DND-41 (cell line): Measurements from ENCODE around the gene ATP6V0D1.

Experiments
- ATAC-seq: fragments of 200-7000 bp; cut with Tn5 transposase; 3 replicates; pipeline ENCODE4 v1.9.1; 2021; ENCODE audit warnings: low read depth; ENCODE audit not compliant: insufficient read depth
- DNase-seq: peaks from one replicate; pipeline ENCODE4 v3.0.0-alpha.2; 2020
- H2AFZ ChIP-seq: 2 replicates; pipeline ENCODE4 v1.6.0; 2012; ENCODE audit warnings: low read depth, low read length
- H3K27ac ChIP-seq: 2 replicates; pipeline ENCODE4 v1.5.1; 2012; ENCODE audit warnings: low read length, inconsistent platforms
- H3K27me3 ChIP-seq: fragments of 200-600 bp; sonication (generic); 2 replicates; pipeline ENCODE4 v1.6.0; 2012; ENCODE audit warnings: low read length, mild to moderate bottlenecking, inconsistent platforms; ENCODE audit not compliant: insufficient read depth, poor library complexity
- H3K36me3 ChIP-seq: 2 replicates; pipeline ENCODE4 v1.5.1; 2012; ENCODE audit warnings: low read length, inconsistent platforms; ENCODE audit not compliant: insufficient read depth
- H3K4me1 ChIP-seq: 2 replicates; pipeline ENCODE4 v1.5.1; 2012; ENCODE audit warnings: mild to moderate bottlenecking, low read length; ENCODE audit not compliant: insufficient read depth
- H3K4me2 ChIP-seq: 2 replicates; pipeline ENCODE4 v1.6.0; 2012; ENCODE audit warnings: mild to moderate bottlenecking, moderate library complexity, low read length, inconsistent platforms; ENCODE audit not compliant: insufficient read depth
- H3K4me3 ChIP-seq, 2 experiments: fragments of 200-600 bp in 1 of 2; shearing (Covaris generic) in 1 of 2; 2 replicates each; pipeline ENCODE4 v1.5.1; 2012 to 2016; ENCODE audit warnings: inconsistent platforms in 2 of 2, low read length in 2 of 2, mild to moderate bottlenecking in 2 of 2, low read depth in 1 of 2, moderate library complexity in 1 of 2
- H3K79me2 ChIP-seq: 2 replicates; pipeline ENCODE4 v1.6.0; 2012; ENCODE audit warnings: low read length, inconsistent platforms; ENCODE audit not compliant: insufficient read depth
- H3K9ac ChIP-seq: 2 replicates; pipeline ENCODE4 v1.6.0; 2012; ENCODE audit warnings: low read depth, mild to moderate bottlenecking, inconsistent platforms, low read length, moderate library complexity
- H3K9me3 ChIP-seq: 2 replicates; pipeline ENCODE4 v1.5.1; 2012; ENCODE audit warnings: low read length, moderate library complexity, mild to moderate bottlenecking, inconsistent platforms; ENCODE audit not compliant: insufficient read depth, severe bottlenecking
- H4K20me1 ChIP-seq: 2 replicates; pipeline ENCODE4 v1.6.0; 2012; ENCODE audit warnings: low read length; ENCODE audit not compliant: insufficient read depth
- CTCF ChIP-seq: IDR thresholded peaks from 2 replicates; pipeline ENCODE4 v1.5.1; 2012; ENCODE audit warnings: borderline replicate concordance, low read length, moderate library complexity, mild to moderate bottlenecking; ENCODE audit not compliant: poor library complexity, severe bottlenecking; ENCODE audit errors: extremely low read depth
- EZH2 ChIP-seq: IDR thresholded peaks from 3 replicates; pipeline ENCODE4 v1.6.1; 2012; ENCODE audit warnings: borderline replicate concordance, low read depth, mild to moderate bottlenecking, moderate library complexity, low read length, inconsistent platforms; ENCODE audit not compliant: severe bottlenecking

Gene ATP6V0D1

GRCh38 chr16:67525176-67525860 is 44.4 kb upstream of the ATP6V0D1 start:
- Histone ChIP-seq H3K9me3 (no peaks in the 10 kb centered on the region), H3K9ac (no peak overlapping the region), H3K27me3 (no peaks in the 10 kb centered on the region), H2AFZ (no peak overlapping the region), H3K79me2 (peaks cover 7% of the 10 kb centered on the region), H3K4me2 (no peak overlapping the region), H4K20me1 (no peaks in the 10 kb centered on the region), H3K27ac (no peak overlapping the region), H3K36me3 (no peaks in the 10 kb centered on the region), H3K4me3 (no peak overlapping the region), H3K4me1 (peaks cover 33% of the 10 kb centered on the region)
- TF ChIP-seq EZH2 (no peak), CTCF (no peak)
- DNase-seq (no peak), ATAC-seq (no peak)

GRCh38 chr16:67521095-67521804 is 40.3 kb upstream of the ATP6V0D1 start:
- no peaks in the 10 kb centered on the region for H4K20me1 ChIP-seq
- peaks cover 13% of the 10 kb centered on the region for H3K4me1 ChIP-seq
- no peak for TF ChIP-seq EZH2
- TF ChIP-seq CTCF, result peak; percentile 98
- H3K27me3 ChIP-seq, result no peaks in the 10 kb centered on the region
- H3K9ac ChIP-seq, result peak overlapping the region; percentile 62
- H3K9me3 ChIP-seq, result no peaks in the 10 kb centered on the region
- ATAC-seq (peak; percentile 88), DNase-seq (peak; percentile 96)
- H3K36me3 ChIP-seq, result no peaks in the 10 kb centered on the region
- peak overlapping the region; percentile 97 for H3K4me2 ChIP-seq
- peak overlapping the region; percentile 92 for H2AFZ ChIP-seq
- no peaks in the 10 kb centered on the region for H3K79me2 ChIP-seq
- peak overlapping the region; percentile 29 to 72; a peak in 3 of 4 replicates for H3K4me3 ChIP-seq
- H3K27ac ChIP-seq, result peak overlapping the region; percentile 91

- no peak for TF ChIP-seq EZH2
- TF ChIP-seq CTCF, result no peak
- no peaks in the 10 kb centered on the region for H3K27me3 ChIP-seq
- DNase-seq (no peak), ATAC-seq (no peak)
- no peak overlapping the region for H3K9ac ChIP-seq
- peaks cover 17% of the 10 kb centered on the region for H3K4me1 ChIP-seq
- H3K4me2 ChIP-seq, result no peak overlapping the region
- no peaks in the 10 kb centered on the region for H3K9me3 ChIP-seq
- no peaks in the 10 kb centered on the region for H3K79me2 ChIP-seq
- no peaks in the 10 kb centered on the region for H3K36me3 ChIP-seq
- no peaks in the 10 kb centered on the region for H4K20me1 ChIP-seq
- H3K27ac ChIP-seq, result no peak overlapping the region
- no peak overlapping the region for H2AFZ ChIP-seq
- H3K4me3 ChIP-seq, result no peak overlapping the region
These were observed 38.3 kb upstream of the ATP6V0D1 start for GRCh38 chr16:67519242-67519641.
